ENCODE data around the gene MAGI1. TPM values are rescaled to one million over a fixed set of nuclear protein-coding genes. Genes with fewer than 3 reads are reported as not detected.

The MAGI1 gene
- total RNA-seq, 2 donors from 2014 or later, result 23.4 to 41.4 TPM

DNA sequence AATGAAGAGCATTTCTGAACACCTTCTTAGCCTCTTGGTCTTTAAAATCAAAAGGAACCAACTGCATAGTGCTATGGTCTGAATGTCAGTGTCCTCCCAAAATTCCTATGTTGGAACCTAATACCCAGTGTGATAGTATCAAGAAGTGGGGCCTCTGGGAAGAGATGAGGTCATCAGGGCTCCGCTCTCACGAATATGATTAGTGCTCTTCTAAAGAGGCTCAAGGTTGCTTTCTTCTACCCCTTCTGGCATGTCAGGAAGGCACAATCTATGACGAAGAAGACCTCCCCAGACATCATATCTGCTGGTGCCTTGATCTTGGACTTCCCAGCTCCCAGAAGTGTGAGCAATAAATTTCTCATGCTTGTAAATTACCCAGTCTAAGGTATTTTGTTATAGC lies 209.5 kb downstream of the MAGI1 start:
- DNase-seq, result no peak
- Histone ChIP-seq H3K27ac (no peak overlapping the region), H3K4me1 (no peaks in the 10 kb centered on the region), H3K27me3 (no peaks in the 10 kb centered on the region), H3K9me3 (no peaks in the 10 kb centered on the region), H3K9ac (ENCODE audit: low read depth in 2 of 2, low read length in 2 of 2) (no peak overlapping the region), H3K4me3 (no peak overlapping the region), H3K36me3 (no peaks in the 10 kb centered on the region)
- intact Hi-C loops (cut with DNase I), result no loop called here
- TF ChIP-seq, protein P1, sequence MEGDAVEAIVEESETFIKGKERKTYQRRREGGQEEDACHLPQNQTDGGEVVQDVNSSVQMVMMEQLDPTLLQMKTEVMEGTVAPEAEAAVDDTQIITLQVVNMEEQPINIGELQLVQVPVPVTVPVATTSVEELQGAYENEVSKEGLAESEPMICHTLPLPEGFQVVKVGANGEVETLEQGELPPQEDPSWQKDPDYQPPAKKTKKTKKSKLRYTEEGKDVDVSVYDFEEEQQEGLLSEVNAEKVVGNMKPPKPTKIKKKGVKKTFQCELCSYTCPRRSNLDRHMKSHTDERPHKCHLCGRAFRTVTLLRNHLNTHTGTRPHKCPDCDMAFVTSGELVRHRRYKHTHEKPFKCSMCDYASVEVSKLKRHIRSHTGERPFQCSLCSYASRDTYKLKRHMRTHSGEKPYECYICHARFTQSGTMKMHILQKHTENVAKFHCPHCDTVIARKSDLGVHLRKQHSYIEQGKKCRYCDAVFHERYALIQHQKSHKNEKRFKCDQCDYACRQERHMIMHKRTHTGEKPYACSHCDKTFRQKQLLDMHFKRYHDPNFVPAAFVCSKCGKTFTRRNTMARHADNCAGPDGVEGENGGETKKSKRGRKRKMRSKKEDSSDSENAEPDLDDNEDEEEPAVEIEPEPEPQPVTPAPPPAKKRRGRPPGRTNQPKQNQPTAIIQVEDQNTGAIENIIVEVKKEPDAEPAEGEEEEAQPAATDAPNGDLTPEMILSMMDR (IDR thresholded peaks at IDR 0.05), result no peak

DNA sequence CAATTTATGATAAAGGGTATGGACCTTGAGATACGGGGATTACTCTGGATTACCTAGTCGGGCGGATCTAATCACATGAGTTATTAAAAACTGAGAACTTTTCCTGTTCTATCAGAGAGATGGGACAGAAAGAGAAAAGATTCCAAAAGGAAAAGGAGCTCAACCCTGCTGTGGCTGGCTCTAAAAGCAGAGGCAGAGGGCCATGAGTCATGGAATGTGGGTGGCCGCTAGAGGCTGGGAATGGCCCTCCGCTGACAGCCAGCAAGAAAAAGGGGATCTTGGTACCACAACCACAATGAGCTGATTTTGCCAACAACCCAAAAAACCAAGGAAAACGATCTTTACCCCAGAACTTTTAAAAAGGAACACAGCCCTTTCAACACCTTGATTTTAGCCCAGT lies 210.0 kb downstream of the MAGI1 start:
- no peaks in the 10 kb centered on the region for H3K36me3 ChIP-seq
- H3K9me3 ChIP-seq, result no peaks in the 10 kb centered on the region
- H3K27me3 ChIP-seq, result no peaks in the 10 kb centered on the region
- H3K27ac ChIP-seq, result no peak overlapping the region
- no peak for DNase-seq
- H3K9ac ChIP-seq (ENCODE audit: low read depth in 2 of 2, low read length in 2 of 2), result no peak overlapping the region
- intact Hi-C loops (cut with DNase I), result no loop called here
- H3K4me1 ChIP-seq, result no peaks in the 10 kb centered on the region
- TF ChIP-seq, protein P1 (IDR thresholded peaks at IDR 0.05), result no peak
- H3K4me3 ChIP-seq, result no peak overlapping the region

- TF ChIP-seq, protein P1 (IDR thresholded peaks at IDR 0.05), result no peak
- no peaks in the 10 kb centered on the region for H3K9me3 ChIP-seq
- DNase-seq, result no peak
- intact Hi-C loops (cut with DNase I), result no loop called here
- H3K4me1 ChIP-seq, result no peaks in the 10 kb centered on the region
- H3K27me3 ChIP-seq, result no peaks in the 10 kb centered on the region
- H3K27ac ChIP-seq, result no peak overlapping the region
- no peaks in the 10 kb centered on the region for H3K36me3 ChIP-seq
- no peak overlapping the region for H3K4me3 ChIP-seq
- H3K9ac ChIP-seq (ENCODE audit: low read depth in 2 of 2, low read length in 2 of 2), result no peak overlapping the region
These were observed 211.6 kb downstream of the MAGI1 start for GRCh38 chr3:65827076-65827475.

GRCh38 chr3:65824166-65824565 lies 214.6 kb downstream of the MAGI1 start:
- DNase-seq, result no peak
- H3K27ac ChIP-seq, result no peak overlapping the region
- no peak overlapping the region for H3K9ac ChIP-seq (ENCODE audit: low read depth in 2 of 2, low read length in 2 of 2)
- H3K36me3 ChIP-seq, result no peaks in the 10 kb centered on the region
- intact Hi-C loops (cut with DNase I), result no loop called here
- H3K4me1 ChIP-seq, result no peaks in the 10 kb centered on the region
- TF ChIP-seq, protein P1 (IDR thresholded peaks at IDR 0.05), result no peak
- H3K27me3 ChIP-seq, result no peaks in the 10 kb centered on the region
- H3K4me3 ChIP-seq, result no peak overlapping the region
- no peaks in the 10 kb centered on the region for H3K9me3 ChIP-seq

GRCh38 chr3:65820600-65820999 lies 218.1 kb downstream of the MAGI1 start:
- TF ChIP-seq, protein P1 (IDR thresholded peaks at IDR 0.05), result no peak
- no peak overlapping the region for H3K4me3 ChIP-seq
- no peak overlapping the region for H3K27ac ChIP-seq
- H3K9me3 ChIP-seq, result no peaks in the 10 kb centered on the region
- H3K9ac ChIP-seq (ENCODE audit: low read depth in 2 of 2, low read length in 2 of 2), result no peak overlapping the region
- no peaks in the 10 kb centered on the region for H3K4me1 ChIP-seq
- H3K36me3 ChIP-seq, result no peaks in the 10 kb centered on the region
- H3K27me3 ChIP-seq, result no peaks in the 10 kb centered on the region
- no peak for DNase-seq
- intact Hi-C loops (cut with DNase I), result no loop called here

- Histone ChIP-seq H3K27ac (no peak overlapping the region), H3K27me3 (no peaks in the 10 kb centered on the region), H3K4me1 (no peaks in the 10 kb centered on the region), H3K9ac (ENCODE audit: low read depth in 2 of 2, low read length in 2 of 2) (no peak overlapping the region), H3K9me3 (no peaks in the 10 kb centered on the region), H3K36me3 (no peaks in the 10 kb centered on the region), H3K4me3 (no peak overlapping the region)
- TF ChIP-seq, protein P1 (IDR thresholded peaks at IDR 0.05), result no peak
- DNase-seq, result no peak
- intact Hi-C loops (cut with DNase I), result no loop called here
These were observed 218.8 kb downstream of the MAGI1 start for GRCh38 chr3:65819896-65820295.

Data from colonic mucosa (tissue), 4 donors.